SK-N-SH treated with all-trans-retinoic acid at 6 μM for 48 hours (cell line): ENCODE results near the gene STARD4.

ENCODE experiments used
- ARNTL ChIP-seq: fragments of 450-650 bp; formaldehyde crosslinking; IDR thresholded peaks from 2 replicates; pipeline ENCODE4 v1.5.0; 2020; ENCODE audit warnings: low read depth, mild to moderate bottlenecking, moderate library complexity, borderline replicate concordance
- CSDC2 ChIP-seq: fragments of 250-450 bp; sonication (Bioruptor Pico); IDR thresholded peaks from 2 replicates; pipeline ENCODE4 v1.5.0; 2020; ENCODE audit warnings: mild to moderate bottlenecking, moderate library complexity
- ESRRG ChIP-seq: fragments of 250-450 bp; sonication (Bioruptor Pico); IDR thresholded peaks from 2 replicates; pipeline ENCODE4 v1.6.1; 2021; ENCODE audit warnings: mild to moderate bottlenecking
- PATZ1 ChIP-seq: fragments of 250-450 bp; sonication (Bioruptor Pico); IDR thresholded peaks from 2 replicates; pipeline ENCODE4 v1.8.0; 2020; ENCODE audit warnings: mild to moderate bottlenecking, moderate library complexity, borderline replicate concordance
- RARB ChIP-seq: fragments of 250-450 bp; sonication (Bioruptor Pico); IDR thresholded peaks from 2 replicates; pipeline ENCODE4 v1.8.0; 2021; ENCODE audit warnings: mild to moderate bottlenecking, moderate library complexity
- SNAI2 ChIP-seq: fragments of 250-450 bp; sonication (Bioruptor Pico); IDR thresholded peaks from 2 replicates; pipeline ENCODE4 v1.5.0; 2020; ENCODE audit warnings: mild to moderate bottlenecking, moderate library complexity
- TOX ChIP-seq: fragments of 250-450 bp; sonication (Bioruptor Pico); IDR thresholded peaks from 2 replicates; pipeline ENCODE4 v1.8.0; 2021; ENCODE audit warnings: mild to moderate bottlenecking, moderate library complexity, borderline replicate concordance
- ZFP3 ChIP-seq: fragments of 250-450 bp; sonication (Bioruptor Pico); IDR thresholded peaks from 2 replicates; pipeline ENCODE4 v1.5.0; 2020; ENCODE audit warnings: mild to moderate bottlenecking, moderate library complexity
- ZFP30 ChIP-seq: fragments of 450-650 bp; formaldehyde crosslinking; IDR thresholded peaks from 2 replicates; pipeline ENCODE4 v1.5.0; 2022; ENCODE audit warnings: mild to moderate bottlenecking, moderate library complexity
- ZNF70 ChIP-seq: fragments of 450-650 bp; formaldehyde crosslinking; IDR thresholded peaks from 2 replicates; pipeline ENCODE4 v1.5.0; 2020; ENCODE audit warnings: mild to moderate bottlenecking, moderate library complexity
- TF ChIP-seq, protein P1 (sequence below): fragments of 250-450 bp; sonication (Bioruptor Pico); IDR thresholded peaks from 2 replicates; pipeline ENCODE4 v1.5.1; 2021; ENCODE audit warnings: mild to moderate bottlenecking, moderate library complexity

- TF ChIP-seq ZFP30 (CRISPR knock-in tag) (no peak), SNAI2 (CRISPR knock-in tag) (no peak), ARNTL (CRISPR knock-in tag) (no peak), CSDC2 (CRISPR knock-in tag) (no peak), PATZ1 (no peak), TOX (CRISPR knock-in tag) (no peak), ESRRG (CRISPR knock-in tag) (no peak), RARB (CRISPR knock-in tag) (no peak), ZNF70 (CRISPR knock-in tag) (no peak), ZFP3 (no peak)
- TF ChIP-seq, protein P1, sequence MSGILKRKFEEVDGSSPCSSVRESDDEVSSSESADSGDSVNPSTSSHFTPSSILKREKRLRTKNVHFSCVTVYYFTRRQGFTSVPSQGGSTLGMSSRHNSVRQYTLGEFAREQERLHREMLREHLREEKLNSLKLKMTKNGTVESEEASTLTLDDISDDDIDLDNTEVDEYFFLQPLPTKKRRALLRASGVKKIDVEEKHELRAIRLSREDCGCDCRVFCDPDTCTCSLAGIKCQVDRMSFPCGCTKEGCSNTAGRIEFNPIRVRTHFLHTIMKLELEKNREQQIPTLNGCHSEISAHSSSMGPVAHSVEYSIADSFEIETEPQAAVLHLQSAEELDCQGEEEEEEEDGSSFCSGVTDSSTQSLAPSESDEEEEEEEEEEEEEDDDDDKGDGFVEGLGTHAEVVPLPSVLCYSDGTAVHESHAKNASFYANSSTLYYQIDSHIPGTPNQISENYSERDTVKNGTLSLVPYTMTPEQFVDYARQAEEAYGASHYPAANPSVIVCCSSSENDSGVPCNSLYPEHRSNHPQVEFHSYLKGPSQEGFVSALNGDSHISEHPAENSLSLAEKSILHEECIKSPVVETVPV (CRISPR knock-in tag) = no peak
Measured at GRCh38 chr5:111555760-111556159, 43.4 kb upstream of the STARD4 start.
